ENCODE data around the gene SPINK1.
"Not testable (repeated sequence)": the region's sequence is repeated elsewhere in the genome, so short reads cannot be mapped to it uniquely, and the experiment has no call there.

The SPINK1 gene, protein sequence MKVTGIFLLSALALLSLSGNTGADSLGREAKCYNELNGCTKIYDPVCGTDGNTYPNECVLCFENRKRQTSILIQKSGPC

DNA sequence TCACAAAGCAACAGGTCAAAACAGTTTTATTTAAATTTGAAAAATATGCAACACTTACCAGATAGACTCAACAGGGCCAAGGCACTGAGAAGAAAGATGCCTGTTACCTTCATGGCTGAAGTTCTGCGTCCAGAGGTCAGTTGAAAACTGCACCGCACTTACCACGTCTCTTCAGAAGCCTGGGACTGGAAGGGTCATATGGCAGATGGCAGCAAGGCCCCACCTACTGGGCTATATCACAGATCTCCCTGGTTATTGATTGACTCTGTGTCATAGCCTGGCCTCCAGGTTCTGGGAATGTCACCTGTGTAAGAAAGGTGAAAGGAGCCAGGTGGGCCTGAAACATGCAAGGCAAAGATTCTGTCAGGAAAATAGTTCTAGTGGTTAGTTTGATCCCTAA, at the start of gene SPINK1:
Gene SPINK1 (minus strand): TSS at position 207 of the 400 bp plus-strand sequence. CDS start 94 bp downstream, at position 113.
- no peak for DNase-seq (ENCODE audit: low spot score)
- no peak for TF ChIP-seq CTCF (IDR thresholded peaks at IDR 0.05; ENCODE audit: extremely low read depth, missing control alignments)

GRCh38 chr5:147880487-147880886, 49.0 kb upstream of the SPINK1 start:
- no peak for DNase-seq (ENCODE audit: low spot score)
- no peak for TF ChIP-seq CTCF (IDR thresholded peaks at IDR 0.05; ENCODE audit: extremely low read depth, missing control alignments)

DNA sequence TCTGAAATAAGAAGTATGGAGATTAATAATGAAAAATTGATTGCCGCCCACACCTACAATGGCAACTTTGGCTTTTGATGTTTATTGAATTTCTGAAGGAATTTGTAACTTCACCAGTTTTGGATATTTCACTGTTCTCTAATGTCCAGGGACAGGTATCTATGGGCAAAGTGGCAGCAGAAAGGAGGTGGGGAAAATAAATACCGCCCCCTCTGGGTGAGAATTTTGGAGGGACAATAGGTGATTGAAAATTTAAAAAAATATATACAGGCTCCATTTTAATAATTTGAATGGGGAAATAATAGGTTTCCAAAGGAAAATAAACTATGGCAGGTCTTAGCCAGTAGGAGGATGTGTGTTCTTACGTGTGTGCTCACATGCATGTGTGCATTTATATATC, 48.3 kb upstream of the SPINK1 start:
- DNase-seq (ENCODE audit: low spot score), result no peak
- no peak for TF ChIP-seq CTCF (IDR thresholded peaks at IDR 0.05; ENCODE audit: extremely low read depth, missing control alignments)

- TF ChIP-seq CTCF (IDR thresholded peaks at IDR 0.05; ENCODE audit: extremely low read depth, missing control alignments), result no peak
Measured at GRCh38 chr5:147878066-147878759, 46.7 kb upstream of the SPINK1 start, which contains the start of gene SCGB3A2. SCGB3A2 (plus strand) TSS chr5:147878711; CDS start chr5:147878804, 93 bp downstream.

DNA sequence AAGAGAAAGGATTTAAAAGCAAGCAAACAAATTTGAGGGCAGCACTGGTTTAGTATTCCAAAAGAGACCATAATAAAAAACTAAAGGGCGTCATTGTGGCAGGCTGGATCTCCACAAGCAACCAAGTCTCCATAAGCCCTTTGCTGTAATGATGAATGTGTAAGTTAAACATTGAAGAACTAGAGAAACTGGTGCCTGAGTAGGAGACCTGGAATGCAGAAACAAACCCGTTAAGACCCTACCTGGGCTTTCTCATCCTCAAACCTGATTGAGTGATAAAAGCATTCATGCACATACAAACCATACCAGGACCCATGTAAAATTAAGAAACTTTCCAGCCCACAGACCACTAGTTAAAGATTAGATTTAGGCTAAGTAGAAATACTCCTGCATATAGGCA, 45.2 kb upstream of the SPINK1 start:
- DNase-seq (ENCODE audit: low spot score), result no peak
- no peak for TF ChIP-seq CTCF (IDR thresholded peaks at IDR 0.05; ENCODE audit: extremely low read depth, missing control alignments)

More at GRCh38 chr5:147878066-147878759, 46.7 kb upstream of the SPINK1 start, which contains the start of gene SCGB3A2:
- DNase-seq (ENCODE audit: low spot score), result no peak

DNA sequence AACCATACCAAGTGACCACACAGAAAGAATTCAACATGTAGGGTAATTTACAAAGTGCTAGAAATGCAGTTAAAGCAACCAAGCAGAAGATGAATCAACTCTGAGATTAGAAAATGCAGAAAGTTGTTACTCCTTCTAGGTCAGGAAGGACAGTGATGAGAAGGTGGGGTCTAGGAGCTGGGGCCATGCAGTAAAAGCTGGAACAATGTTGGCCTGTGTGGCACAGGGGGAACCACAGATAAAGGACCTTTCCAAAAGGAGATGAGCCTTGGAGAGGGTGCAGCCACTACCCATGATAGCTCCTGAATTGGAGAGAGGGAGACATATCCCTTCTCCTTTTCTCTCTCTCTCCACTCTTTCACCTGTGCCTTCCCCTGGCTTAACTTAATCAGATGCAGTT, 44.7 kb upstream of the SPINK1 start:
- no peak for TF ChIP-seq CTCF (IDR thresholded peaks at IDR 0.05; ENCODE audit: extremely low read depth, missing control alignments)

GRCh38 chr5:147874910-147875367, 43.5 kb upstream of the SPINK1 start:
- no peak for DNase-seq (ENCODE audit: low spot score)
- TF ChIP-seq CTCF (IDR thresholded peaks at IDR 0.05; ENCODE audit: extremely low read depth, missing control alignments), result no peak

More for the DNA sequence above, 44.7 kb upstream of the SPINK1 start:
- DNase-seq (ENCODE audit: low spot score), result no peak

DNA sequence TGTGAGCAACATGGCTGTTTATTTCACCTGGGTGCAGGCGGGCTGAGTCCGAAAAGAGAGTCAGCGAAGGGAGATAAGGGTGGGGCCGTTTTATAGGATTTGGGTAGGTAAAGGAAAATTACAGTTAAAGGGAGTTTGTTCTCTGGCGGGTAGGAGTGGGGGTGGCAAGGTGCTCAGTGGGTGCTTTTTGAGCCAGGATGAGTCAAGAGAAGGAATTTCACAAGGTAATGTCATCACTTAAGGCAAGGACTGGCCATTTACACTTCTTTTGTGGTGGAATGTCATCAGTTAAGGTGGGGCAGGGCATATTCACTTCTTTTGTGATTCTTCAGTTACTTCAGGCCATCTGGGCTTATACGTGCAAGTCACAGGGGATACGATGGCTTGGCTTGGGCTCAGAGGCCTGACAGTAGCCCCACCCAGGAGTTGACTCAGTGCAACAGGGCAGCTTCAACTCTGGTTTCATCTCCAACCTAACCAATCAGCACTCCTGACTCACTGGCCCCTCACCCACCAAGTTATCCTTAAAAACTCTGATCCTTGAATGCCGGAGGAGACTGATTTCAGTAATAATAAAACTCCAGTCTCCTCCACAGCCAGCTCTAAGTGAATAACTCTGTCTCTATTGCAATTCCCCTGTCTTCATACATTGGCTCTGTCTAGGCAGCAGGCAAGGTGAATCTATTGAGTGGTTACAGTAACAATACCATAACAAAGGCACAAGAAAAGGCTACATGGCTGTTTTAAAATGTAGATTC, 42.8 kb upstream of the SPINK1 start:
- DNase-seq (ENCODE audit: low spot score), result not testable (repeated sequence)

GRCh38 chr5:147872744-147873435, 41.4 kb upstream of the SPINK1 start:
- not testable (repeated sequence) for DNase-seq (ENCODE audit: low spot score)

GRCh38 chr5:147871980-147872549, 40.6 kb upstream of the SPINK1 start:
- not testable (repeated sequence) for DNase-seq (ENCODE audit: low spot score)
